ENCODE measurements around the gene KPNA3. TPM values are rescaled to one million over a fixed set of nuclear protein-coding genes. Genes with fewer than 3 reads are reported as not detected.

KPNA3 gene
- total and polyA plus RNA-seq, 12 donors: 22.5 to 79.1 (median 55.0) TPM

- 72 to 75% methylated on average over 2 of the region's 2 CpGs for WGBS, 2 donors
- no peak for ATAC-seq
Observed at GRCh38 chr13:49649963-49650312, 142.5 kb downstream of the KPNA3 start.

More at GRCh38 chr13:49649963-49650312, 142.5 kb downstream of the KPNA3 start:
- Histone ChIP-seq H3K9me3 (no peaks in the 10 kb centered on the region), H3K27ac (no peak overlapping the region), H3K36me3 (no peaks in the 10 kb centered on the region), H3K27me3 (no peaks in the 10 kb centered on the region), H3K4me3 (no peak overlapping the region), H3K4me1 (peaks cover 0 to 14% (median 0%) of the 10 kb centered on the region in 9 donors)
- intact Hi-C loops (cut with DNase I): loop anchor here in 5 of 10 donors (5.0 kb wide), 1 partner anchor 197 kb away; no protein-coding TSS in a partner anchor
- TF ChIP-seq, protein P1, sequence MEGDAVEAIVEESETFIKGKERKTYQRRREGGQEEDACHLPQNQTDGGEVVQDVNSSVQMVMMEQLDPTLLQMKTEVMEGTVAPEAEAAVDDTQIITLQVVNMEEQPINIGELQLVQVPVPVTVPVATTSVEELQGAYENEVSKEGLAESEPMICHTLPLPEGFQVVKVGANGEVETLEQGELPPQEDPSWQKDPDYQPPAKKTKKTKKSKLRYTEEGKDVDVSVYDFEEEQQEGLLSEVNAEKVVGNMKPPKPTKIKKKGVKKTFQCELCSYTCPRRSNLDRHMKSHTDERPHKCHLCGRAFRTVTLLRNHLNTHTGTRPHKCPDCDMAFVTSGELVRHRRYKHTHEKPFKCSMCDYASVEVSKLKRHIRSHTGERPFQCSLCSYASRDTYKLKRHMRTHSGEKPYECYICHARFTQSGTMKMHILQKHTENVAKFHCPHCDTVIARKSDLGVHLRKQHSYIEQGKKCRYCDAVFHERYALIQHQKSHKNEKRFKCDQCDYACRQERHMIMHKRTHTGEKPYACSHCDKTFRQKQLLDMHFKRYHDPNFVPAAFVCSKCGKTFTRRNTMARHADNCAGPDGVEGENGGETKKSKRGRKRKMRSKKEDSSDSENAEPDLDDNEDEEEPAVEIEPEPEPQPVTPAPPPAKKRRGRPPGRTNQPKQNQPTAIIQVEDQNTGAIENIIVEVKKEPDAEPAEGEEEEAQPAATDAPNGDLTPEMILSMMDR (IDR thresholded peaks at IDR 0.05): no peak
- DNase-seq: no peak

Other genes with a start within 250 kb of the KPNA3 start
- 10 to 100 TPM; 12.9 to 23.5 (median 18.7) TPM for gene RCBTB1, start 207.1 kb downstream of the KPNA3 start, total RNA-seq
- gene RCBTB1, start 207.1 kb downstream of the KPNA3 start, polyA plus RNA-seq: 10 to 100 TPM in 1 of 2 donors, 1 to 10 TPM in 1; 6.1 to 16.8 TPM
- 1 to 10 TPM in 1 of 10 donors, under 1 TPM in 9; 0.09 to 1.1 (median 0.23) TPM for gene ARL11, start 164.2 kb downstream of the KPNA3 start, total RNA-seq
- under 1 TPM; 0.20 to 0.59 TPM for gene ARL11, start 164.2 kb downstream of the KPNA3 start, polyA plus RNA-seq
- gene EBPL, start 101.2 kb downstream of the KPNA3 start, total RNA-seq: 1 to 10 TPM; 3.4 to 7.5 (median 5.6) TPM
- 10 to 100 TPM in 1 of 2 donors, 1 to 10 TPM in 1; 9.7 to 12.1 TPM for gene EBPL, start 101.2 kb downstream of the KPNA3 start, polyA plus RNA-seq
- 10 to 100 TPM in 9 of 10 donors, 1 to 10 TPM in 1; 10.0 to 14.4 (median 12.9) TPM for gene SPRYD7, start 143.7 kb upstream of the KPNA3 start, total RNA-seq
- gene SPRYD7, start 143.7 kb upstream of the KPNA3 start, polyA plus RNA-seq: 10 to 100 TPM in 1 of 2 donors, 1 to 10 TPM in 1; 10.0 to 10.5 TPM
- 10 to 100 TPM; 16.0 to 26.9 (median 19.1) TPM for gene TRIM13, start 204.4 kb upstream of the KPNA3 start, total RNA-seq
- gene TRIM13, start 204.4 kb upstream of the KPNA3 start, polyA plus RNA-seq: 10 to 100 TPM in 1 of 2 donors, 1 to 10 TPM in 1; 9.7 to 24.6 TPM
- gene KCNRG, start 222.8 kb upstream of the KPNA3 start, total RNA-seq: under 1 TPM in 6 of 10 donors, not detected in 4; 0.19 to 0.86 (median 0.29) TPM
- gene KCNRG, start 222.8 kb upstream of the KPNA3 start, polyA plus RNA-seq: under 1 TPM; 0.19 to 0.22 TPM